ENCODE measurements around the gene NCF2. TPM values are rescaled to one million over a fixed set of nuclear protein-coding genes. Genes with fewer than 3 reads are reported as not detected.

The NCF2 gene
- total RNA-seq, 1 donor from 2014 or later, result 12.5 TPM

DNA sequence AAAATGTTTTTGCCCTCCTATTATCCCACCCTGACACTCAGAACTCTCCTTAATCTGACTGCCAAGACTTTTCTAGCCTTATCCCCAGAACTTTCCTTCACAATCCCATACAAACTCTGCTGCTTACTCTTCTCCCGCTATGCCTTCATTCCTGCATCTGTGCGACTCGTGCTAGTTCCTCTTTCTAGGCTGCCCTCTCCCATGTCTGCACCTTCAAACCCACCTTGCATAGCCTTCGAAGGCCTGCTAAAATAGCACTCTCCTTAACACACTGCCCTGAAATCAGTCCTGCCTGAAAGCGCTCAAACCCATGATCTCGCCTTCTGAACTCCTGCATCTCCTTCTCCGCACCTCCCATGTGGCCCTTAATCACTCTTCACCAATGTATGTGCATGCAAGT is 2.5 kb upstream of the NCF2 start:
- DNase-seq (ENCODE audit: extremely low spot score in 2 of 2), result no peak
- no peak for TF ChIP-seq POLR2AphosphoS5 (IDR thresholded peaks at IDR 0.05; ENCODE audit: insufficient read depth in 1 of 2, low read depth in 1 of 2)
- TF ChIP-seq, protein P1, sequence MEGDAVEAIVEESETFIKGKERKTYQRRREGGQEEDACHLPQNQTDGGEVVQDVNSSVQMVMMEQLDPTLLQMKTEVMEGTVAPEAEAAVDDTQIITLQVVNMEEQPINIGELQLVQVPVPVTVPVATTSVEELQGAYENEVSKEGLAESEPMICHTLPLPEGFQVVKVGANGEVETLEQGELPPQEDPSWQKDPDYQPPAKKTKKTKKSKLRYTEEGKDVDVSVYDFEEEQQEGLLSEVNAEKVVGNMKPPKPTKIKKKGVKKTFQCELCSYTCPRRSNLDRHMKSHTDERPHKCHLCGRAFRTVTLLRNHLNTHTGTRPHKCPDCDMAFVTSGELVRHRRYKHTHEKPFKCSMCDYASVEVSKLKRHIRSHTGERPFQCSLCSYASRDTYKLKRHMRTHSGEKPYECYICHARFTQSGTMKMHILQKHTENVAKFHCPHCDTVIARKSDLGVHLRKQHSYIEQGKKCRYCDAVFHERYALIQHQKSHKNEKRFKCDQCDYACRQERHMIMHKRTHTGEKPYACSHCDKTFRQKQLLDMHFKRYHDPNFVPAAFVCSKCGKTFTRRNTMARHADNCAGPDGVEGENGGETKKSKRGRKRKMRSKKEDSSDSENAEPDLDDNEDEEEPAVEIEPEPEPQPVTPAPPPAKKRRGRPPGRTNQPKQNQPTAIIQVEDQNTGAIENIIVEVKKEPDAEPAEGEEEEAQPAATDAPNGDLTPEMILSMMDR (IDR thresholded peaks at IDR 0.05), result no peak
- TF ChIP-seq POLR2A (IDR thresholded peaks at IDR 0.05), result no peak
- no peak overlapping the region for H3K4me3 ChIP-seq
- no peaks in the 10 kb centered on the region for H3K27me3 ChIP-seq
- H3K9me3 ChIP-seq, result no peaks in the 10 kb centered on the region
- H3K4me1 ChIP-seq, result peaks cover 28% of the 10 kb centered on the region
- no peak overlapping the region for H3K27ac ChIP-seq
- intact Hi-C loops (cut with DNase I), result no loop called here
- H3K36me3 ChIP-seq, result no peaks in the 10 kb centered on the region

DNA sequence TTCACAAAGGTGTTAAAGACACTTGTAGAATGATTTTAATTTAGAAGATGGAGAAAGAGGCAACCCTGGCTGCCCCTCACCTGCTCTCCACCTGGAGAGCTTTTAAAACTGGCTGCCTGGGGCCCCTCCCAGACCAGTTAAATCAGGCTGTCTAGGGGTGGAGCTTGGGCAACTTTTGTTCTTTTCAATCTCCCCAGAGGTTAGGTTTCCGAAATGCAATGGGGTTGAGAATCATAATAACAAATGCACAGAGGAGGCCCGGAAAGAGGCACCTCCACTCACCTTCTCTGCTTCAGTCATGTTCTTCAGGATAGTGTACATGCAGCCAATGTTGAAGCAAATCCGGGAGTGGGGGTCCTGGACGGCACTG is 400 bp downstream of the NCF2 start:
- H3K27ac ChIP-seq, result peak overlapping the region; percentile 29
- TF ChIP-seq POLR2A (IDR thresholded peaks at IDR 0.05) (no peak), POLR2AphosphoS5 (IDR thresholded peaks at IDR 0.05; ENCODE audit: insufficient read depth in 1 of 2, low read depth in 1 of 2) (no peak)
- TF ChIP-seq, protein P1 (IDR thresholded peaks at IDR 0.05), result no peak
- no peak for DNase-seq (ENCODE audit: extremely low spot score in 2 of 2)

DNA sequence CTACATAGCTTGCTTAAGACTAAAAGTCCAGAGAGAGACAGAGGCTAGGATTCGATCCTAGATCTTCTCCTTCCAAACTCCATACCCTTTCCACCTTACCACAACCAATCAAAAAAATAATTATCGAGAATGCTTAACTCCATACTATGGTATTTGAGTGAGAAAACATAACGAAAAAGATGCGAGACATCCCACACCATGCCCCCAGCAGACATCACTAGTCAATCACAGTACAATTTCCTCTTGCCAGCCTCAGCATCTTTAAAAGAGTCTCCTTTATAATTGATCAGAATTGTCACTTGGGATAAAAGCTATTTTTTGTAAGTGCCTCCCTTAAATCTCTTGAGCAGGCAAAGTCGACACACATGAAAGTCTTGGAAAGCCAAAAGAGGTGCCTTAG is 875 bp downstream of the NCF2 start:
- no peak for DNase-seq (ENCODE audit: extremely low spot score in 2 of 2)
- no peak overlapping the region for H3K4me3 ChIP-seq
- H3K36me3 ChIP-seq, result no peaks in the 10 kb centered on the region
- H3K27ac ChIP-seq, result no peak overlapping the region
- no peaks in the 10 kb centered on the region for H3K27me3 ChIP-seq
- TF ChIP-seq POLR2AphosphoS5 (IDR thresholded peaks at IDR 0.05; ENCODE audit: insufficient read depth in 1 of 2, low read depth in 1 of 2) (no peak), POLR2A (IDR thresholded peaks at IDR 0.05) (no peak)
- TF ChIP-seq, protein P1 (IDR thresholded peaks at IDR 0.05), result no peak
- intact Hi-C loops (cut with DNase I), result no loop called here
- peaks cover 26% of the 10 kb centered on the region for H3K4me1 ChIP-seq
- H3K9me3 ChIP-seq, result no peaks in the 10 kb centered on the region

More for the DNA sequence above, 400 bp downstream of the NCF2 start:
- H3K9me3 ChIP-seq, result no peaks in the 10 kb centered on the region
- no peaks in the 10 kb centered on the region for H3K36me3 ChIP-seq
- intact Hi-C loops (cut with DNase I), result no loop called here
- H3K27me3 ChIP-seq, result no peaks in the 10 kb centered on the region
- H3K4me3 ChIP-seq, result peak overlapping the region in 1 of 2 donors; percentile 11
- peaks cover 26% of the 10 kb centered on the region for H3K4me1 ChIP-seq

DNA sequence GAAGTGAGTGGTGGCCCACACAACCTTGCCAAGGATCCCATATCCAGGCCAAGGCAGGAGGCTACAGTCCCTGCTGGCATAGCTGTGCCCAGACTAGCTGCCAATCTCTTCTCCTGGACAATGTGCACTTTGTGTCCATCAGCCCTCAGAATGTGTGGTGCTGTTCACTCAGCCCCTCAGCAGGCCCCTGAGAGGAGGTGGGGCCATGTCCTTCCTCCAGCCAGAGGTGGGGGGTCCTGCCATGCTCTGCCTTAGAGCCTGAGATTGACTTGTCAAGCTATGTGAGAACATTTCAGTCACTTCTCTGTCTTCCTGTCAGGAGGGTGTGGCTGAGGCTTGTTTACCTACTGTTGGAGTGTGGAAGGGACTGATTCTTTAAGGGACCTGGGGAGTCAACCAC is 1.4 kb downstream of the NCF2 start:
- Histone ChIP-seq H3K27me3 (no peaks in the 10 kb centered on the region), H3K27ac (no peak overlapping the region), H3K9me3 (no peaks in the 10 kb centered on the region), H3K4me1 (peaks cover 26% of the 10 kb centered on the region), H3K36me3 (no peaks in the 10 kb centered on the region), H3K4me3 (no peak overlapping the region)
- intact Hi-C loops (cut with DNase I), result no loop called here
- no peak for DNase-seq (ENCODE audit: extremely low spot score in 2 of 2)
- TF ChIP-seq POLR2A (IDR thresholded peaks at IDR 0.05) (no peak), POLR2AphosphoS5 (IDR thresholded peaks at IDR 0.05; ENCODE audit: insufficient read depth in 1 of 2, low read depth in 1 of 2) (no peak)
- TF ChIP-seq, protein P1 (IDR thresholded peaks at IDR 0.05), result no peak

DNA sequence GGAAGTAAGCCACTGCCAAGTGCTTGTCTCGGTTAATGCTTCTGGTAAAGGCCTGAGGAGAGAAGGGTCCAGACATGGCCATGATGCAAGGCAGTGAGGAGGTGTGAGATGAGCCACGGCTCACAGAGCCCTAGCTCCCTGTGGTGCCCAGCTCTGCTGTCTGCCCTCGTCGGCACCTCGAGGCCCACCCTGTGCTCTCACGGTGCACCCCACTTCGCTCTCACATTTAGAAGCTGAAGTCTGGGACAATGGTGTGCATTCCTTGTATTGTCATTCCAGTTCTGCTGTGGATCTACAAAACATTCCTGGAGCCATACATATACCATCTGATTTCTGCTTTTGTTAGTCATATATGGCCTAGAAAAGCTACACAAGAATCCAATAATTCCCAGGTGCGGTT is 3.3 kb downstream of the NCF2 start:
- intact Hi-C loops (cut with DNase I), result no loop called here
- Histone ChIP-seq H3K27ac (no peak overlapping the region), H3K36me3 (no peaks in the 10 kb centered on the region), H3K9me3 (no peaks in the 10 kb centered on the region), H3K4me1 (peaks cover 22% of the 10 kb centered on the region), H3K27me3 (no peaks in the 10 kb centered on the region), H3K4me3 (no peak overlapping the region)
- DNase-seq (ENCODE audit: extremely low spot score in 2 of 2), result no peak
- TF ChIP-seq POLR2A (IDR thresholded peaks at IDR 0.05) (no peak), POLR2AphosphoS5 (IDR thresholded peaks at IDR 0.05; ENCODE audit: insufficient read depth in 1 of 2, low read depth in 1 of 2) (no peak)
- TF ChIP-seq, protein P1 (IDR thresholded peaks at IDR 0.05), result no peak
